Small intestine (tissue), 7 donors: ENCODE data around the gene LYZL6. TPM values are rescaled to one million over a fixed set of nuclear protein-coding genes. Genes with fewer than 3 reads are reported as not detected.
"Not testable (repeated sequence)": the region's sequence is repeated elsewhere in the genome, so short reads cannot be mapped to it uniquely, and the experiment has no call there.

Experiments used
- DNase-seq, 2 donors: peaks; one replicate each; pipeline versions ENCODE4 v3.0.0 to v3.0.0-alpha.2; 2013
- FAIRE-seq: peaks from 2 replicates; lab custom pipeline; 2012; peaks lifted over from hg19 to GRCh38; lab: Jason Lieb, UNC
- H3K27ac ChIP-seq, 3 donors: one replicate each; pipeline ENCODE4 v1.5.1; 2013; ENCODE audit warnings: low read length in 2 of 3, mild to moderate bottlenecking in 2 of 3, control low read depth in 1 of 3, inconsistent platforms in 1 of 3, low read depth in 1 of 3, moderate library complexity in 1 of 3
- H3K27me3 ChIP-seq, 3 donors: one replicate each; pipeline ENCODE4 v1.6.1; 2013; ENCODE audit warnings: low read length in 3 of 3, inconsistent platforms in 1 of 3; ENCODE audit not compliant: control insufficient read depth in 3 of 3, insufficient read depth in 3 of 3
- H3K36me3 ChIP-seq, 3 donors: one replicate each; pipeline ENCODE4 v1.6.1; 2013; ENCODE audit warnings: low read length in 3 of 3, inconsistent platforms in 1 of 3, low read depth in 1 of 3, mild to moderate bottlenecking in 1 of 3, moderate library complexity in 1 of 3; ENCODE audit not compliant: control insufficient read depth in 3 of 3, insufficient read depth in 2 of 3
- H3K4me1 ChIP-seq, 3 donors: one replicate each; pipeline ENCODE4 v1.6.1; 2013; ENCODE audit warnings: low read length in 2 of 3, inconsistent platforms in 1 of 3, low read depth in 1 of 3, mild to moderate bottlenecking in 1 of 3, moderate library complexity in 1 of 3; ENCODE audit not compliant: control insufficient read depth in 3 of 3, insufficient read depth in 2 of 3
- H3K4me3 ChIP-seq, 3 donors: one replicate each; pipeline ENCODE4 v1.5.1; 2013; ENCODE audit warnings: low read length in 3 of 3, control low read depth in 1 of 3, inconsistent platforms in 1 of 3, low read depth in 1 of 3, mild to moderate bottlenecking in 1 of 3, moderate library complexity in 1 of 3
- H3K9me3 ChIP-seq, 2 donors: one replicate each; pipeline ENCODE4 v1.6.1; 2013; ENCODE audit warnings: low read depth in 1 of 2, low read length in 1 of 2; ENCODE audit not compliant: control insufficient read depth in 2 of 2, insufficient read depth in 1 of 2
- WGBS, 3 donors: extraction: QIAGEN DNeasy Blood & Tissue Kit; methylation state at CpG; one replicate each; pipeline ENCODE4 v1.1.7; 2013; 5-methylcytosine and 5-hydroxymethylcytosine counted together
- polyA plus RNA-seq, 4 donors: library from polyadenylated mRNA; stranded (reverse) in 3 of 4; unstranded in 1 of 4; fragments of 200-250 nt in 3 of 4; fragments of 120-200 nt in 1 of 4; gene quantifications; one replicate each; pipeline versions ENCODE4 v1.2.1 to v1.2.3, GENCODE V29; 2013
- donor health status: healthy with polysubstance abuse.
- donor health status: control.
- donor health status: control.
- donor health status: Bipolar disorder and iron deficiency.
- donor health status: healthy.

The LYZL6 gene
- polyA plus RNA-seq, 4 donors = 0.04 TPM; not detected in 3

DNA sequence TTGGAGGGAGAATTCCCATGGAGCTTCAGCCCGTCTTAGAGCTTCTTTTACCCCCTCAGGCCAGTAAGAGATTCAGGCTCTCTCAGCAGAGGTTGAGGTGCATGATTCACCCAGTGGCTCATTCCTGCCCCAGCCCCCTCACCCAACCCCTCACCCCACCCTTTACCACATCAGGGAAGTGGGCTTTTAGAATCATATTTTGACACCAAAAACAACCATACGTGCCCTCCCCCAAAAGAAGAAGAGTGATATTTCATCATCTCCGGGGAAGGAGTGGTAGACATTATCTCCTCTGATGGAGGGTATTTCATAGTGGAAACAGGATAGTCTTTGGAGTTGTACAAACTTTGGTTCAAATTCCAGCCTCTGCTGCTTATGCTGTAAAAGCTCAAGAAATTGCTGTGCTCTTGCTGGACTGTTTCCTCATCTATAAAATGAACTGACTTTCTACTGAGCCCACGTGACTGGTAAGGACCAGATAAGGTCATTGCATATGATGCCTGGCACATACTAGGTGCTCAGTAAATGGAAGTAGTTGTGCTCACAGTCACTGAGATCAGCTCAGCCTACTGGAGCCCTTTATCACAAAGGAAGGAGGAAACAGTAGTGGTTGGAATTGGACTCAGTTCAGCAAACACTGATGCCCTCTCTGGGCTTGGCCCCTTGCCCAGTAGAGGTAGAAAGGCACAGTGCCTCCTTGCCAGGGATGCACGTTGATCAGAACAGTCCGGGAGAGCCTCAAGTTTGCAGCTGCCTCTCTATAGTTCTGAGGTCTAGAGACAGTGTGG lies 45.0 kb downstream of the LYZL6 start:
- Histone ChIP-seq H3K27ac (peak overlapping the region in 2 of 3 donors; percentile 38 to 43), H3K27me3 (no peaks in the 10 kb centered on the region), H3K4me1 (peaks cover 0 to 8% (median 0%) of the 10 kb centered on the region in 3 donors), H3K9me3 (no peaks in the 10 kb centered on the region), H3K4me3 (no peak overlapping the region), H3K36me3 (no peaks in the 10 kb centered on the region)
- FAIRE-seq (no peak), DNase-seq (peak in 1 of 2 donors; percentile 79)
- 40 to 55% (median 41%) methylated on average over 6 of the region's 6 CpGs for WGBS, 3 donors

- 95 to 99% (median 95%) methylated on average over 7 of the region's 7 CpGs for WGBS, 3 donors
- not testable (repeated sequence) for H3K27me3 ChIP-seq, H3K36me3 ChIP-seq, FAIRE-seq, DNase-seq, H3K4me1 ChIP-seq, H3K9me3 ChIP-seq, H3K27ac ChIP-seq, H3K4me3 ChIP-seq
Observed at GRCh38 chr17:35897772-35898171, 45.7 kb downstream of the LYZL6 start.

DNA sequence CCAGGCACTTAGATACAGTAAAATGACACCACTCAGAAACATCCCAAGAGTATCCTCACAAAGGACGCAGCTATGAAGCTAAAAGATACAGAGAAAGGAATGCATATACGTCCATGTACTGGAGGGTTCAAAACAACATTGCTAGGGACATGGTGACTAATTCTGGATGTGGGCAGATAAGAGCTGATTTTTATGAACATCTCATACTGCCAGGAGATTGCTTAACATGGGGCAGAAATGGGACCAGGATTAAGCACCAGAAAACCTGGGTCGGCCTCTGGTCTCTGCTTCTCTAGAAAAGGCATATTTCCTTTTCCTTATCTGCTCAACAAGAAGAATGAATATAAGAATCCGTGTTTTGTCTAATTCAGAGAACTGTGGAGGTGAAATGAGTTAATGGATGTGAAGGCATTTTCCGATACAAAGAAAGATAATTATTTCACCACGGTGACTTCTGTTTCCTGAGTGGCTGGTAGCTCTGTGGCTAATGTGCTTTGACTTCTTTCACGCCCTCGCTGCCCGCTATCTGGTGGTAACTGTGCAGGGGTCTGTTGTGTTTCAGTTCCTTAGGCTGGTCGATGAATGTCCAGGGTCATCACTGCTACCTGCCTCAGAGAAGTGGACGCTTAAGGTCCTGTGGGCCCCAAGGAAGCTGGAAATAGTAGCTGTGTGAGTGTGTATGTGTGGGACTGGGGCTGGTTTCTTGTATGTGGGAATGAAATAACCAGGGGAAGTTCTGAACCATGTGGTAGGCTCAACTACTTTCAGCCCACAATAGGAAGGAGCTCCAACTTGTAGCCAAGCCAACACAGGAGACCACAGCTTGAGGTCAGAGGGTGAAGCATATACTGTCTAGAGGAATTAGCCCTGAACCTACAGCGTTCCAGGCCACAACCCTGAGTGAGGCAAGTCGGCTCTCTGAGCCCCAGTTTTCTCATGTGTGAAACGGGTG lies 47.6 kb downstream of the LYZL6 start:
- Histone ChIP-seq H3K27me3 (no peaks in the 10 kb centered on the region), H3K9me3 (no peaks in the 10 kb centered on the region), H3K27ac (peak overlapping the region in 2 of 3 donors; percentile 1 to 73), H3K4me1 (peaks cover 0 to 12% (median 0%) of the 10 kb centered on the region in 3 donors), H3K36me3 (no peaks in the 10 kb centered on the region), H3K4me3 (no peak overlapping the region)
- DNase-seq (peak in 1 of 2 donors; percentile 51), FAIRE-seq (no peak)
- WGBS, 3 donors = 68 to 82% (median 73%) methylated on average over 14 of the region's 14 CpGs

GRCh38 chr17:35894206-35894605 lies 49.3 kb downstream of the LYZL6 start:
- Histone ChIP-seq H3K4me1 (peaks cover 0 to 15% (median 9%) of the 10 kb centered on the region in 3 donors), H3K27ac (no peak overlapping the region), H3K4me3 (no peak overlapping the region), H3K9me3 (no peaks in the 10 kb centered on the region), H3K36me3 (no peaks in the 10 kb centered on the region), H3K27me3 (no peaks in the 10 kb centered on the region)
- DNase-seq (no peak), FAIRE-seq (no peak)
- 93 to 95% (median 94%) methylated on average over 7 of the region's 7 CpGs for WGBS, 3 donors

DNA sequence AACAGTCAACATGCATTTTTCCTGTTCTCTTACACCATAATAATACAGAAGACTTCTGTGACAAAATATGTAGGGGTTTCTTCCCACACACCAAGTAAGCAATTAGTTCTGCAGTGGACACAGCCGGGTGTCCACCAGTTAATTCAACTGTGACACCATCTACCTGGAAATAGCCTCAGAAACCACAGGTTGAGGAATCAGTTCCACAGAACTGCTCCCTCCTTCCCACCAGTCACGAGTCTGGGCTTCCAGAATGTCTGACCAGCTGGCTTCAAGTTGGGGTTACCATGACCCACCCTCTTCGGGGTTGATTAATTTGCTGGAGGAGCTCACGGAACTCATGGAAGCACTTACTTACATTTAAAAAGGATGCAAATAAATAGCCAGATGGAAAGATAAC lies 49.8 kb downstream of the LYZL6 start:
- WGBS, 3 donors = 93 to 94% (median 93%) methylated on average over 4 of the region's 4 CpGs
- no peak overlapping the region for H3K27ac ChIP-seq
- H3K4me1 ChIP-seq = peaks cover 0 to 15% (median 9%) of the 10 kb centered on the region in 3 donors
- no peaks in the 10 kb centered on the region for H3K36me3 ChIP-seq
- H3K27me3 ChIP-seq = no peaks in the 10 kb centered on the region
- no peak overlapping the region for H3K4me3 ChIP-seq
- H3K9me3 ChIP-seq = no peaks in the 10 kb centered on the region
- DNase-seq (no peak), FAIRE-seq (no peak)

DNA sequence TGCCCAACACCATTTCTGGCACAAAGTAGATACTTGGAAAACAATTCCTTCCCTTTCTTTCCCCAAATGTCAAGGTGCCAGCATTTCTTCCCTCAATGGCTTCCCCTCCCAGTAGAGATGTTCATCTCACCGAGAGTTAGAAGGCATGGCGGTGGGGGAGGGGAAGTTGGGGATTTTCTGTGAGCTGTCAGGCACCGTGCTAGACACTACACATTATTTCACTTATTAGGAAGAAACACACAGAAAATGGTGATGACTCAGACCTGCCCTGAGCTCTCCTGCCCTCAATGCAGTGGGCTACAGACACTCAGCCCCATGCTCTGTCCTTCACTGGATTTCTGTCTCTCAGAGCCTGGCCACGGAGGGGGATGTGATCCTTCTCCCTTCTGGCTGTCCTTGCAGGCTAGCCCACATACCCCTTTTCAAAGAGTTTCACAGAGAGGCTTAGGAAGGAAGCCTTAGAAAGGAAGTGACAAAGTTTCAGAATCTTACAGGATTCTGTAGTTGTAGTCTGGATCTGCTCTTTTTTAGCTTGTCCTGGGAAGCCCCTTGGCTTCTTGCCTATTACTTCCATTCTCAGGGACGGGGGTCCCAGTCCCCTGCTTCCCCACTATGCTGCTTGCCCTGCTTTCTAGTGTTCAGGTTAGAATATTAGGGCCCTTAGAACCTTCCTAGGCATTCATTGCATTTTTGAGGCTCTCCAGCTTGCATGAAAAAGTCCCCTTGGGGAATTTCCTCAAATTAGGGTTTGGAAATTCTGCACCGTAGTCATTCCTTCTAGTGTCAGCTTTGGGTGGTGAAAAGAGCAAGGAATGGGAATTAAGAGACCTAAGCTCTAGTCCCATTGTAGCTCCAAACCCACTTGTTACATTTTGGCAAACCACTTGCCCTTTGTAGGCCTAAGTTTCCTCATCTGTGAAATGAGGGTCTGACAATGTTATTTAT lies 51.1 kb downstream of the LYZL6 start:
- Histone ChIP-seq H3K36me3 (no peaks in the 10 kb centered on the region), H3K27me3 (no peaks in the 10 kb centered on the region), H3K4me1 (peaks cover 0 to 15% (median 9%) of the 10 kb centered on the region in 3 donors), H3K9me3 (no peaks in the 10 kb centered on the region), H3K4me3 (no peak overlapping the region), H3K27ac (peak overlapping the region in 1 of 3 donors; percentile 72)
- 54 to 67% (median 54%) methylated on average over 6 of the region's 6 CpGs for WGBS, 3 donors
- FAIRE-seq (no peak), DNase-seq (no peak)

DNA sequence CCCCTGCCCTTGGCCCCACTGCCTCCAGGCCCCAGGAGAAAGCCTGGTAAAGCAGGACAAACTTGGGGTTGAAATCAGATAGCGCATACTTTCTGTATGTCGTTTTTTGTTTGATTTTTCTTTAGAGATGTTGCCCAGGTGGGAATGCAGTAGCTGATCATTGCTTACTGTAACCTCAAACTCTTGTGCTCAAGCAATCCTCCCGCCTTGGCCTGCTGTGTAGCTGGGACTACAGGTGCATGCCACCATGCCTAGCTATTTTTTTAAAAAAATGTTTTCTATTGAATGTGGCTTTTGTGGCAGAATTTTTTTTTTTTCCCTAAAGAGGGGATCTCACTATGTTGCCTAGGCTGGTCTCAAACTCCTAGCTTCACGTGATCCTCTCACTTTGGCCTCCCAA lies 52.2 kb downstream of the LYZL6 start:
- WGBS, 3 donors = 63 to 85% (median 80%) methylated on average over 4 of the region's 4 CpGs

More for the DNA sequence above, 52.2 kb downstream of the LYZL6 start:
- DNase-seq (no peak), FAIRE-seq (no peak)
- H3K9me3 ChIP-seq = no peaks in the 10 kb centered on the region
- H3K36me3 ChIP-seq = no peaks in the 10 kb centered on the region
- peak overlapping the region in 1 of 3 donors; percentile 79 for H3K27ac ChIP-seq
- no peak overlapping the region for H3K4me3 ChIP-seq
- H3K27me3 ChIP-seq = no peaks in the 10 kb centered on the region
- peaks cover 0 to 15% (median 9%) of the 10 kb centered on the region in 3 donors for H3K4me1 ChIP-seq
